Right lobe of liver (tissue), 6 donors: ENCODE results near the gene ASXL1. TPM values are rescaled to one million over a fixed set of nuclear protein-coding genes. Genes with fewer than 3 reads are reported as not detected.

Source experiments
- ATAC-seq, 4 donors: fragments of 200-7000 bp; cut with Tn5 transposase; one replicate each; pipeline ENCODE4 v1.9.1; 2020; ENCODE audit warnings: mild to moderate bottlenecking in 4 of 4, moderate library complexity in 4 of 4
- DNase-seq, 3 donors: peaks; one replicate each; pipeline ENCODE4 v3.0.0-alpha.2; 2020
- H3K27ac ChIP-seq, 3 donors: fragments of 200-600 bp; one replicate each; pipeline ENCODE4 v1.8.0; 2022
- H3K27me3 ChIP-seq, 2 donors: fragments of 200-600 bp; one replicate each; pipeline ENCODE4 v1.8.0; 2022
- H3K36me3 ChIP-seq, 4 donors: fragments of 200-600 bp; sonication (generic) in 1 of 4; one replicate each; pipeline versions ENCODE4 v1.5.1 to v1.8.0; 2017 to 2022; ENCODE audit warnings: control low read depth in 1 of 4
- H3K4me1 ChIP-seq, 4 donors: fragments of 200-600 bp; sonication (generic) in 1 of 4; one replicate each; pipeline versions ENCODE4 v1.5.1 to v1.8.0; 2017 to 2022; ENCODE audit warnings: control low read depth in 1 of 4
- H3K4me3 ChIP-seq, 3 donors: fragments of 200-600 bp; one replicate each; pipeline ENCODE4 v1.8.0; 2022
- H3K9me3 ChIP-seq, 4 donors: fragments of 200-600 bp; sonication (generic) in 1 of 4; one replicate each; pipeline versions ENCODE4 v1.5.1 to v1.8.0; 2017 to 2022; ENCODE audit warnings: control low read depth in 1 of 4
- CTCF ChIP-seq, 4 donors: fragments of 200-600 bp in 3 of 4; fragments of 450-650 bp in 1 of 4; IDR thresholded peaks; one replicate each; pipeline versions ENCODE4 v1.5.1 to v1.8.0; 2016 to 2022; ENCODE audit warnings: antibody characterized with exemption in 4 of 4, mild to moderate bottlenecking in 2 of 4
- POLR2A ChIP-seq: fragments of 450-650 bp; IDR thresholded peaks from one replicate; pipeline ENCODE4 v1.6.1; 2017; ENCODE audit warnings: antibody characterized with exemption, mild to moderate bottlenecking
- WGBS: methylation state at CpG from one replicate; pipeline ENCODE4 v1.1.6; 2018; ENCODE audit warnings: low coverage, low lambda C conversion rate; ENCODE audit not compliant: insufficient coverage; ENCODE audit errors: missing lambda C conversion rate; 5-methylcytosine and 5-hydroxymethylcytosine counted together
- intact Hi-C, 2 donors: fragments of 100-400 bp; cut with DNase I; formaldehyde crosslinking; loops; one replicate each; pipeline versions ENCODE4 v1.11.2 to v1.14.1; 2022
- total RNA-seq, 6 experiments: library from RNA; depleted of rRNA in 2 of 6; stranded (reverse); fragments of >200 nt in 2 of 6; fragmentation: NEBNext Ultra II Directional in 3 of 6; extraction: Animal tissue kit (Norgen Biotek cat#: 25700) in 3 of 6; gene quantifications; one replicate each; pipeline versions ENCODE4 v1.1.0 to v1.2.4, GENCODE V29; 2016 to 2023
- donor health status: DM: no; HTN: yes; CAD: no.
- donor health status: DM: no; HTN: no; CAD: no.
- donor health status: DM: no; HTN: no; CAD: no.
- donor health status: DM: no; HTN: yes; CAD: no.
- donor health status: DM: no; HTN: yes; CAD: no.

ASXL1 gene
- total RNA-seq, 6 experiments from 2014 or later, result 18.9 to 41.8 (median 26.0) TPM

GRCh38 chr20:32433311-32434021, 75.3 kb downstream of the ASXL1 start:
- Histone ChIP-seq H3K4me3 (no peak overlapping the region), H3K27ac (no peak overlapping the region), H3K36me3 (peaks cover 24 to 88% (median 54%) of the 10 kb centered on the region in 4 donors), H3K27me3 (no peaks in the 10 kb centered on the region), H3K9me3 (no peaks in the 10 kb centered on the region), H3K4me1 (peaks cover 0 to 11% (median 5%) of the 10 kb centered on the region in 4 donors)
- ATAC-seq (peak; percentile 43 to 56 (median 50)), DNase-seq (no peak)
- intact Hi-C loops, result no loop called here
- no peak for TF ChIP-seq CTCF (IDR thresholded peaks at IDR 0.05)
- no peak for TF ChIP-seq POLR2A
- 73% methylated on average over 16 of the region's 20 CpGs for WGBS

- 59% methylated on average over 6 of the region's 19 CpGs for WGBS
- intact Hi-C loops, result no loop called here
- ATAC-seq, result peak in 1 of 4 donors; percentile 5
- Histone ChIP-seq H3K27ac (no peak overlapping the region), H3K27me3 (no peaks in the 10 kb centered on the region), H3K36me3 (peaks cover 24 to 78% (median 45%) of the 10 kb centered on the region in 4 donors), H3K9me3 (no peaks in the 10 kb centered on the region), H3K4me1 (peaks cover 0 to 19% (median 6%) of the 10 kb centered on the region in 4 donors), H3K4me3 (no peak overlapping the region)
- DNase-seq, result no peak
- TF ChIP-seq CTCF (IDR thresholded peaks at IDR 0.05) (no peak), POLR2A (no peak)
Observed at GRCh38 chr20:32434434-32434833, 76.3 kb downstream of the ASXL1 start.

- Histone ChIP-seq H3K4me1 (peaks cover 0 to 30% (median 10%) of the 10 kb centered on the region in 4 donors), H3K4me3 (no peak overlapping the region), H3K9me3 (no peaks in the 10 kb centered on the region), H3K27ac (no peak overlapping the region), H3K36me3 (peaks cover 16 to 67% (median 39%) of the 10 kb centered on the region in 4 donors), H3K27me3 (no peaks in the 10 kb centered on the region)
- no peak for DNase-seq
- WGBS, result no CpG with 5 or more reads among the region's 12 CpGs
- no peak for ATAC-seq
- TF ChIP-seq CTCF (IDR thresholded peaks at IDR 0.05) (no peak), POLR2A (no peak)
- intact Hi-C loops, result no loop called here
Observed at GRCh38 chr20:32435449-32436107, 77.4 kb downstream of the ASXL1 start.

- 85% methylated on average over 4 of the region's 11 CpGs for WGBS
- no peak for DNase-seq
- TF ChIP-seq POLR2A, result no peak
- TF ChIP-seq CTCF (IDR thresholded peaks at IDR 0.05), result no peak
- ATAC-seq, result no peak
- Histone ChIP-seq H3K36me3 (peaks cover 16 to 60% (median 37%) of the 10 kb centered on the region in 4 donors), H3K9me3 (no peaks in the 10 kb centered on the region), H3K27me3 (no peaks in the 10 kb centered on the region), H3K4me3 (no peak overlapping the region), H3K4me1 (peaks cover 0 to 38% (median 14%) of the 10 kb centered on the region in 4 donors), H3K27ac (no peak overlapping the region)
- intact Hi-C loops, result no loop called here
Observed at GRCh38 chr20:32436142-32436861, 78.2 kb downstream of the ASXL1 start.
